Measurements from ENCODE around the gene TRIM29.
"Not testable (repeated sequence)": the region's sequence is repeated elsewhere in the genome, so short reads cannot be mapped to it uniquely, and the experiment has no call there.

- TF ChIP-seq SUZ12 (IDR thresholded peaks at IDR 0.05; ENCODE audit: extremely low read depth, insufficient read depth, insufficient read length); ZNF274 (IDR thresholded peaks at IDR 0.05; ENCODE audit: low read depth, low read length); YY1 (IDR thresholded peaks at IDR 0.05; ENCODE audit: insufficient read depth, insufficient read length): not testable (repeated sequence)
Observed at GRCh38 chr11:120143472-120143871, 5.6 kb upstream of the TRIM29 start.
